HK-2 (cell line): ENCODE measurements around the gene MBNL2.

ENCODE experiments used
- DNase-seq: peaks from one replicate; pipeline ENCODE4 v3.0.0-alpha.2; 2018; ENCODE audit not compliant: unreplicated experiment

Gene MBNL2

DNA sequence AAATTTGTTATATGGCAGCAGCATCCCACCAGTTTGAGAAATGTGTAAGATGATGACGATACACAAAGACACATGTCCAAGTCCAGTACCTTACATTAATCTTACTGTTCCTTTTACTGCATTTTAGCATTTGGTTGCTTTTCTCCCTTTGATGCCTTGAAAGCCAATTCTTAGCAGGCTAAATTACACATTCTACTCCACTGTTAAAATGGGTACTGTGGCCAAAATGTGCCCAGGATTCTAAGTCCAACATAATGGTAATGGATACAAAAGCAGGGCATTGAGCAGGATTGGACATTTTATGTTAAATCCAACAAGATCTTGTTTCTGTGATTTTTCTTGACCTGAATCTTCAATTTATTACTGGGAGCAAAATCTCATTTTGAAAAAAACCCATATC, 159.1 kb downstream of the MBNL2 start:
- no peak for DNase-seq

DNA sequence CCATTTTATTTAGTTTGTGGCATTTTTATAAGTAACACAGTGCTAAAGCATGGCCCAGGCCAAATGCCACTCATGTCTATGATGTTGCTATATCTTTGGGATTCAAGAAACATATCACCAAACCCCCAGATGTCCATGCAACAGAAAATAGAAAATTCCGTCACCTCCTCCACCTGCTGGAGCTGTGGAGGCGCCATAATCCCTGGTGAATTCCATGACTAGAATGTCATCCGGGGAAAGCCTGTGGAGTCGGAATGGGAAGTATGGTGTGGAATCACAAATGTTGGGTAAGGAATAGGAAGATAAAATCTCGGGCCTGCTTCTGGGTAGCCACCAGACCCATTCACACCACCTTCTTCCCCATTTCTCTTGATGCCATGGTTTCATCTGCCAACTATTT, 160.1 kb downstream of the MBNL2 start:
- DNase-seq = no peak

DNA sequence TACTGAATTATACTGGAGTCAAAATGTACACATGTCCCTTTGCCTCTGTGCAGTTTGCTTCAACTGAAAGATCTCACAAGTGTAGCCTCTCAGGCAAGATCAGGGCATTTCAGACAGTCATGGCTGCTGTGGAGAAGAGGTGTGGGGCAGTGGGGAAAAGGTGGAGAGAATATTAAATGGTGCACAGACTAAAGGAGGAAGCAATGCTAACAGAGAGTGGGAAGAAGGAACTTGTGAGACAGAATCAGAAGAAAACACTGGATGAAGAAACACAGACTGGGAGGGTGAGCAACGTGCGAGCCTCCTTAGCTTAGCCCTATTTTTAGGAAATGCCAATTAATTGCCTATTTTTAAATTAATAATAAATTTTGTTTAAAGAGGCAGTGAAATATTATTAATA, 162.2 kb downstream of the MBNL2 start:
- DNase-seq = no peak

DNA sequence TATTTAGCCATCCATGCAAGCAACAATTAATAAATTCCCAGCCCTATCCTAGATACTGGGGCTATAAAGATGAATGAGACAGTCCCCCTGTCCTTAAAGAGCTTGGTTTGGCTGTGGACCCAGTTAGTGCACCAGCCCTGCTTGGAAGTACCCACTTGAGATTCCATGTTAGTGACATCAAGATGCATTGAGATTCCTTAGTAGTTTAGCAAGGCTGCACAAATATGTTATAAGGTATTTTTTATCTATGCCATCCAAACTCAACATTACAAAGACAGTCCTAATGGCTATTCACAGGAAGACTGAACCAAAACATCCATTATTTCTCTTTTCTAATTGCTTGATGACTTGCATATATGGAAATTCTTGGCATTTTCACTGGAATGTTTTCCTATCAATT, 163.0 kb downstream of the MBNL2 start:
- DNase-seq = peak; percentile 7

DNA sequence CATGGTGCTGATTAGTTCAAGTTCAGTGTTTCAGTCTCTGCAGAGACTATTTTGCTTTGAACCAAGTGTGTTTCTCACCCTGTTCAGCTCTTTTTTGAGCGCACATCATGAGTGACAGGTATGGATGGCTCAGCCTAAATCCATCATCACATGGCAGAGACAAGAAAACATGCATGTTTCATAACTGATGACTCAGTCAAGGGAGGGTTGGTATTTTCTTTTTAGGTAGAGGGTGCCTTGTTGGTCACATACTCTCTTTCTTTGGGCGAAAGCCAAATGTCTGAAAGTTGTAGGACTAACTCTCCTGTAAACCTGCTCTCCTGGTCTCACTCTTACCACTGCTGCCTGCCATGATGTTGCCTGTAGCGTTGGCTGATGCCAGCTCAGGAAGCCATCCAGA, 163.7 kb downstream of the MBNL2 start:
- DNase-seq = no peak

DNA sequence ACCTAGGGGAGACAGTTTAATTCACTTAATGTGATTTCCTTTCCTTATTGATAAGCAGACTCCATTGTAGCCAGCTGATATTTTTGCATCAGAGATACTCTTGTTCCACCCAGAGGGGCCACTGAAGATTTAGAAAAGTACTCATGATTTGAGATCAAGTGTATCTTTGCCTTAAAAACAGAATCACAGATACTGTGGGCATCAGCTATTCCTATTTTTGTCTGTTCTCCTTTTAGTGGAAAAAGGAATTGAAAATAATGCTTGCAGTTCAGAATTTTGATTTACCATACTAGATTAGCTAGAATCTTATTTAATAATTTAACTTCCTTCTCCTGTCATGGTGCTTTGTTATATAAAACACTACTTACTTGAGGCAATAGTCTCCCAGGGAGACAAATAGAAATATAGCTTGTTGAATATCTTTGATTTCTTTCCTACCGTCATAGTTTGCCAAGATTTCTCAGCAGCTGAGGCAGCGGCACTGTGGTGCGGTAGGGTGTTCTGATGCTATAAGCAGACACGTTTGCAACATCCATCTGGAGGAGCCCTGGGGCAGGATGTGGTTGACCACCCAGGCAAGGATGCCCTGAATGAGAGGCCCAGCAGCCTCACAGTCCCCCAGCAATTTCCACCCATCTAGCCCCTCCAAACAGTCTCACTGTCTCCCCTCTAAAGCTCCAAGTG, 164.8 kb downstream of the MBNL2 start:
- DNase-seq = no peak

DNA sequence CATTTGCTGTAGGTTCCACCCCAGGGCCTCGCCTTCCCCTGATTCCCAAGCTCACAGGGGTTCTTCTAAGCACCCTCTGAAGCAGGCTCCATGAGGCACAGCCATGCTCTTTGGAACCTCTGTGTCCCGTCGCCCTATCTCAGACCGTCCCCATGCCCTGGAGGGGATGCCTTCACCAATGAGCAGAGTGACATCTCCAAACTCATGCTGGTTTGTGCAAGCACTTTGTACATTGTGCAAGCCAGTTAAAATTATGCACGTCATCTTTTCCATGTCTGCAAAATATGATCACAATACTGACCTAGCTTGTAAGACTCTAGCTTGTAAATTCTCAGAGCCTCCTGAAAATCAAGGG, 165.3 kb downstream of the MBNL2 start:
- no peak for DNase-seq

DNA sequence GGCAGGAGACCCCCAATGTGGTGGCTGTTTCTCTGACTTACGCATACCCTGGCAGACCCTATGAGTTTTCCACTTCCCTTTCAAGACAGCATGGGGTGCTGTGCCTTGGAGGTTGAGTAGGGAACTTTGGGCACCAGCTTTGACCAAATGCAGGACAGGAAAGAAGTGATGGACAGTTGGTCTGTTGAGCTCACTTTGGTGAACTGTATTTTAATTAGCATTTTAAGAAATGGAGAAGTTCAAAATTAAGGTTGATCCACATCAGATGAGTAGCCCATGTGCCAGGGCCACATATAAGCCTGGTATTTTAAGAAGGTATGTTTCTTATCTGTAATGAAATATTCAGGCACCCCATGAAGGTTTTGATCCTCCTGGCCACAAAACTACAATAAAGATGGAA, 165.8 kb downstream of the MBNL2 start:
- DNase-seq = no peak

DNA sequence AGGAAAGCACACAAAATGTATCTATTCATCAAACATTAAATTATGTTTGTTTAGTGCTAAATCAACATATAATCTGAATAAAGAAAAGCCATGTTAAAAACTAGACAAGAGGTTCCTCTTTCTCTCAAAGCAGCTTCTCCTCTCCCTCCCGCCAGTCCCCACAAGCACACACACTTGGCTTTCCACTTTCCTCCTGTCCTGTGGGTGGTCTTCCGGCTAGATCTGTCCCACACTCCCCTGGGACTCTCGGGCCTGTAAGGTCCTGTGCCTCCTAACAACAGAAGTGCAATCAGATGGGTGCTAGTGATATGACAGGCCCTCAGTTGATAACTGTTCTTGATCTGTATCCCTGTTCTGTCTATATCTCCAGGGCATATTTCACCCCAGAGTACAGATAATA, 166.2 kb downstream of the MBNL2 start:
- DNase-seq = no peak

DNA sequence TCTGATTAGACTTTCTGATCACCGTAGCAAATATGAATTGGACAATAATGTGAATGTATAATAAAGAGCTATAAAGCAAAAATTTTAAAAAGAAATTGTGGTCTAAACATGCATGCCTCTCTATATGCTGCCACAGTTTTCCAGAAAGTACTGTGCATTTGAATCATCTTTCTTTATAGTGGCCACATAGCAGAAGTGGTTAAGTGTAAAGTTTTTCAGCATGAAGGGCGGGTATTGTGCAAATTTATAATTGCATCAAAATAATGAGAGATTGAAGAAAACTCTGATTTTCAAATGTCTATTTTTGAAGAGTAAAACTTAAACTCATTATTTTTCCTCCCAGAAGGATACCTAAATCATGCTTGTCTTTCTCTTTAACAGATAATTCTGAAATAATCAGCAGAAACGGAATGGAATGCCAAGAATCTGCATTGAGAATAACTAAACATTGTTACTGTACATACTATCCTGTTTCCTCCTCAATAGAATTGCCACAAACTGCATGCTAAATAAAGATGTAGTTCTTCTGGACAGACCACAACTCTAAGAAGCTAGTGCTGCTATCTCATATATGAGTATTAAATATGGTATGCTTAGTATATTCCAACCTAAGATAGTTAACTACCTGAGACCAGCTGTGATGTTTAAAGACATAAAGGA, 168.9 kb downstream of the MBNL2 start:
- no peak for DNase-seq

DNA sequence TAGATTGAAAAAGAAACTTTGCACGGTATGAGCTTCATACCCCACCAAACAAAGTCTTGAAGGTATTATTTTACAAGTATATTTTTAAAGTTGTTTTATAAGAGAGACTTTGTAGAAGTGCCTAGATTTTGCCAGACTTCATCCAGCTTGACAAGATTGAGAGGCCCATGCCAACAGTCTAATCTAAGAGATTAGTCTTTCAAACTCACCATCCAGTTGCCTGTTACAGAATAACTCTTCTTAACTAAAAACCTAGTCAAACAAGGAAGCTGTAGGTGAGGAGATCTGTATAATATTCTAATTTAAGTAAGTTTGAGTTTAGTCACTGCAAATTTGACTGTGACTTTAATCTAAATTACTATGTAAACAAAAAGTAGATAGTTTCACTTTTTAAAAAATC, 169.9 kb downstream of the MBNL2 start:
- no peak for DNase-seq

DNA sequence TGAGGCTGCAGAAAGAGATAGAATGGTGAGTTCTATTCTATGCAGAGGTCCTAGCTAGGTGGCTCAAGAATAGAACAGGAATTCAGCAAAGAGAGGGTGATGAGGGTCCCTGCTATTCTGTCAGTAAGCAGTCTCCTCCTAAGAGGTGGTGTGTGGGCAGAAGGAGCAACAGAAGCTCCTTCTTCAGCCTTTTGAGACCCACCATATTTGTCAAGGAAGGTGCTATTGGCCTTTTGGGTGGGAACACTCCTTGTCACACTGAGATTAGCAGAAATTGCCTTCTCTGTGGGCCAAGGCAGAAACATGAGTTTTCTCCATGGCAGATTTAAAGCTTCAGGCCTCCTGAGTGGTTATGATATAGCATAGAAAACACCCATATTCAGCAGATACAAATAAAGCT, 172.4 kb downstream of the MBNL2 start:
- DNase-seq = no peak

DNA sequence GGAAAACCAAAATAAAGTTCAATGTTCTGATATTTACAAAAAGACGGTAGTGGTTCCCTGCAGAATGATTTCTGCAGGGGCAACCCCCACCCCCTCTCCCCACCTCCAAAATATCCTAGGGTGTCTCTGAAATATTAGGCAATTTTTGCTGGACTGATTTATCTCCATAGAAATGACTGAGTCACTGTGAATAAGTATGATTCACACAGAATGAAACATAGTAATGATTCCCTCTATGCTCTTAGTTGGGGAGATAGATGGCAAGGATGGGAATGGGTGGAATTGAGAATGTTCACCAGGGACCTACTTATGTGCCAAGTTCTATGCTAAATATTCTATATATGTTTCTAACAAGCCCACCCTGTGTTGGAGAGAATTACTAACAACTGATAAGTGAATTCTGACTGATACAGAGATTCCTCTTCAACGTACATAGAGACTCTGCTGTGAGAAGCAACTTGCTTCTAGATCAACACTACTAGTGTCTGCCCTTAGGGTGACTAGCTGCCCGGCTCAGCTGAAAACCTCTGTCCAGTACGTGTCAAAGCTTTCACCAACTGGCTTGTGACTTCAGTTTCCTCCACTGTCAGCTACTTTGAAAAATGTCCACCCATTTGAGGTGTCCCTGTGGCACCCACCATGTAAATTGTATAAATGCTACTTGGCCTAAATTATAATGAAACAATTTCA, 173.5 kb downstream of the MBNL2 start:
- no peak for DNase-seq

DNA sequence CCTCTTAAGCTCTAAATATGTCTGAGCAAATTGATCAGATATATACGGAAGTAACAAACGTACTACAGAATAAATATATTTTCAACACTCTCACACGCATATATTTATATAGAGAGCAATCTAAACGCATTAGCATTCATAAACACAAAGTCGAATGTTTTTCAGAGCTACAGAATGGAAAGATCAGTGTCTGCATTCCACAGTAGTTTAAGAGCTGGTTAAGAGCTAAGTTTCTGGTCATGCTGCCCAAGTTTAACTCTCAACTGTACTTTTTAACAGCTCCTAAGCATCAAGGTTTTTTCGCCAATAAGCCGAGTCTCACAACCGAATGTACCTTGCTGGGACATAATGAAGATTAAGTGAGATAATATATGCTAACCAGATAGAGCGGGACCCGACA, 175.1 kb downstream of the MBNL2 start:
- DNase-seq = no peak

DNA sequence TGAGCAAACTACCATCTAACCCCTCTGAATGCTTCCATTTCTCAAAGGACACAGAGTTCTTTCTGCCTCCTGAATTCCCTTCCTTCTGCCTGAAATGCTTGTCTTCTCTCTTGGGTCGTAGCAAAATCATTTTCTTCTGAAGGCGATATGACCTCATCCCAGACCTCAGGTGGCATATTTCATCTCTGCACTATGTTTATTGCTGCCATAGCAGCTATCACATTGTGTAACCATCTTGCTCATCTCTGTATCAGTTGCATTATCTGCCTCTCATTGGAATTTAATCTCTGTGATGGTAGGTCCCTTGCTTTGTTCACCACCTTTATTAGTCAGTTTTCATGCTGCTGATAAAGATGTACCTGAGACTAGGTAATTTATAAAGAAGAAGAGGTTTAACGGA, 179.3 kb downstream of the MBNL2 start:
- no peak for DNase-seq

DNA sequence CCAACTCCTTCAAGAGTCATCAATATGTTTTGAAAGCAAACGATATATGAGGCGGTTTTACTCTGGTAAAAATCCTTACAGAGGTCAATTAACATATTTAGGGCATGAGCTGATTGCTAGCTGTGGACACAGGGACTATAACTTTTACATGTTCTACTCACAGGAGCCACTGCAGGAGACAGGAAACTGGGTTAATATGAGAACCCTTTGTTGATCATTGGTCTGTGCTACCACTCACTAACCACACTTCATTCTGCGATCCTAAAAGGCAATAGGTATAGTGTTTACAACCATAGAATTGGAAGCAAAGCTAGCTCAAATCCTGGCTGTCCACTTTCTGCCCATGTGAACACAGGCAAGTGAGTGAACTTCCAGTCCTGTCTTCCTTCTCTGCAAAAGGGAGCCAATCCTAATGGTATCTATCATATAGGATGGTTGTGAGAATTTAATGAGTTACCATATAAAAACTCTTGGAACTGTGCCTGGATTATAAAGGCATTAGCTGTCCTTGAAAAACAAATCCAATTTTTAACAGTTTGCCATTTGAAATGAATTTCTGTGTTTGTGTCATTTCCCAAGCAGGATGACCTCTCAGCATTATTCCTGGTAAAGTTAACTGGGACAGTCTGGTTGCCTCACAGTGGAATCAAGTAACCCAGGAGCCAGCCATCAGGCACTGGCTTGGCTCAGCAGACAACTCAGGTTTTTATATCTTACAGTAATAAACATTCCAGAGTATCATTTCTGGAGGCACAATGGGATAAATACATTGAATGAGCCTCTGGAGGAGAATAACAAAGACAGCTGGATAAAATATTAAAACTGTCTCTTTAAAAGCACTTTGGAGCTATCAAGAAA, 182.0 kb downstream of the MBNL2 start:
- no peak for DNase-seq

DNA sequence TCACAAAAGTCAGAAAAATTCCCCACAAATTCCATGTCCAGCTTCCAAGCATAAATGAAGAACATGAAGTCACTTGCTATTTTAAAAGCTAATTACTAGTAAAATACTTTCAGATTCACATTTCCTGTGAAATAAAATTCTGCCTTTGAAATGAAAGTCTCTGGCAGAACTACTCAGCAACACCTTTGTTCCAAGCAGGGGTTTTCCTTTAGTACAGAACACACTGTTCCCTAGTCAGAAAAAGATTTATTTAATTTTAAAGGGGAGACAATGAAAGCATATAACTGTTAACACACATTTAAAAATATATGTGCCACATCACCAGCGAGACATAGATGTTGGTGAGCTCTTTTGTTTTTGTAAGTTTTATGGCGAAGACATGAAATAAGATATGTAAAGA, 185.4 kb downstream of the MBNL2 start:
- DNase-seq = no peak

DNA sequence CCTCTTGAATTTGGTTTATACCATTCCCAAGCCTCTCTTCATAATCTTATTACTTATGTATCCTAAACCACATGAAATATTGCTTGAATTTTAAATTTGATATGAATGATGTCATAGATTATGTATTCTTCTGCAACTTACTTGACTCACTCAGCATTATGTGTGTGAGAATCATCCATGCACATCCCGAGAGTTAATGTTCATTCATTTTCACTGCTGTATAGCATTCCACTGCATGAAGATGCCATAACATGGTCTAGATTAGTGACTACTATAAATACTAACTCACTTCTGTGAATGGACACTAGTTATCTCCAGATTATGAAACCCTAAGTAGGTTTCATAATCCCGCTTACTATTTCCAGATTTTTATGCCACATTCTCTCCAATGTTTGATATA, 186.8 kb downstream of the MBNL2 start:
- DNase-seq = no peak

DNA sequence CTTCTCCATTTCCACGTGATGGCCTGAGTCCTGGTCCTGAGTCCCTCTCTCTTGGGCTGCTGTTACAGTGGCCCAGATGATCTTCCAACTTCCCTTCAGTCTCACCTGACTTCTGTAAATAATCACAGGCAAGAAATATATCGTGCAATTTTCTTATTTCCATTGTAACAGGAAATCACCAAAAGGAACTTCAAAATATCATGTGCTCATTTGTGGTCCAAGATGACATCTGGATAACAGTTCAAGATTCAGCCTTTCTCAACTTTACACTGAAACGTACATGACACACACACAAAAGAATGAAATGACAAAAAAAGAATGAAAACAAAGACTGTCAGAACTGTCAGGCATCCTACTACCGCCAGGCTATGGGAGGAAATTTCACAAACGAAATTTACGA, 189.9 kb downstream of the MBNL2 start:
- no peak for DNase-seq

DNA sequence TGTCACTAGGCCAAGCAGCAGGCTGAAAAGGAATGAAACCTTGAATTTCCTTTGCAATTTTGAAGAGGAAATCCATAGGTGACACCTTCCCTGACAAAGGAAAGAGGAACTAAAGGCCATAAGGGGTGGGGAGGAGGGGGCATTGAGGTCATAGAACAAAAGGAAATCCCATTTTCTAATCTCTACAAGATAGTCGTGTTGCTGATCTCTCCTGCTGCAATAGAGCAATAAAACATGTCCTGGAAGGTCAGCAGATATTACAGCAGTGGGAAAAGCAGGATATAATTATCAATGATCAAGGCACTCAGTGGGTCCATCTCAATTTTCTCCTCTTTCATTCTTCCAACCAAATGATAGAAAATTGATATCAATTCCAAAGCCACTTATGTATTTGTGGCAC, 191.6 kb downstream of the MBNL2 start:
- DNase-seq = no peak

DNA sequence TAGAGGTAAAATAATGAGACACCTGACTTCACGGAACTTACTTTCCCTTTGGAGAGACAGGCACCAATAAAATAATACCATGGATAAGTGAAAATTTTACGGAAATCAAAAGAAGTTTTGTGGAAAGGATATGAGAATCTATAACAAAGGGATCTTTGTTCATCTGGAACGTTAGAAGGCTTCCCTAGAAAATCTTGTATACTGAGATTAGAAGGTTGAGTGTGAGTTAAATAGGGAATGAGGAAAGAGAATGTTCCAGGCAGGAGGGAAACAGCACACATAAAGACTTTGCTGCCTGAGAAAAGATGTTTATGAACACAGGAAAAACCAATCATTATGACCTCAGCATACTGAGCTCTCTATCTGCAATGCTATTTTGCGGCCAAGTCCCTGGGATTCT, 192.3 kb downstream of the MBNL2 start:
- no peak for DNase-seq

DNA sequence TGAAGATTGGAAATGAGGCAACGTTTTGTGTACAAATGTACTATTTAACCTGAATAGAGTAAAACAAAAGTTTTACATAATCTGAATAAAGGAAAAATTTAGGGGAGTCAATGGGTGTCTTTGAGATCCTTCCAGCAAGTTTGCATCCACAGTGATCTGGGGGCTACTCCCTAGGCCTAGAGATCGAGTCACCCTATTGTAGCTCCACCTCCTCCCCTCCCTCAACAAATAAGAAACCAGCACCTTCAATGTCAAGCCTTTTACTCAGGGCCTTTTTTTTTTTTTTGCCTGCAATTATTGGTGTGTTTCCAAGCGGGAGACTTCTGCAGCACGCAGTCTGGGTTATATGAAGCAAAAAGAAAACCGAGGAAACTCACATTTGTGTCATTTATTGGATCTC, 195.6 kb downstream of the MBNL2 start:
- DNase-seq = no peak
